ENCODE data around the gene RPS6KA4. TPM values are rescaled to one million over a fixed set of nuclear protein-coding genes. Genes with fewer than 3 reads are reported as not detected.
"Not testable (repeated sequence)": the region's sequence is repeated elsewhere in the genome, so short reads cannot be mapped to it uniquely, and the experiment has no call there.

The RPS6KA4 gene
- polyA plus RNA-seq (ENCODE audit: insufficient read depth in 1 of 5, insufficient read length in 5 of 5, low replicate concordance in 1 of 5): 10 to 100 TPM; 10.0 to 22.1 (median 13.0) TPM
- long read RNA-seq, donor 1, partial matches to known transcripts: 8 of 12 reads
- long read RNA-seq, donor 1, other reads (novel, unspliced or antisense): 0 of 12 reads
- long read RNA-seq, donor 2, transcript RPS6KA4-201 (17 exons, 3,119 nt): major isoform, 6 of 7 reads
- long read RNA-seq, donor 2, partial matches to known transcripts: 0 of 7 reads
- long read RNA-seq, donor 2, other reads (novel, unspliced or antisense): 0 of 7 reads
- long read RNA-seq, donor 3, partial matches to known transcripts: 0 of 2 reads
- long read RNA-seq, donor 3, other reads (novel, unspliced or antisense): 0 of 2 reads
- long read RNA-seq, donor 4, partial matches to known transcripts: 0 of 2 reads
- long read RNA-seq, donor 4, other reads (novel, unspliced or antisense): 0 of 2 reads
- long read RNA-seq, donor 5, partial matches to known transcripts: 7 of 9 reads
- long read RNA-seq, donor 5, other reads (novel, unspliced or antisense): 0 of 9 reads
- long read RNA-seq, donor 6, partial matches to known transcripts: 0 of 3 reads
- long read RNA-seq, donor 6, other reads (novel, unspliced or antisense): 0 of 3 reads
- long read RNA-seq, donor 7, partial matches to known transcripts: 0 of 3 reads
- long read RNA-seq, donor 7, other reads (novel, unspliced or antisense): 0 of 3 reads
- long read RNA-seq, donor 8: 0 reads

DNA sequence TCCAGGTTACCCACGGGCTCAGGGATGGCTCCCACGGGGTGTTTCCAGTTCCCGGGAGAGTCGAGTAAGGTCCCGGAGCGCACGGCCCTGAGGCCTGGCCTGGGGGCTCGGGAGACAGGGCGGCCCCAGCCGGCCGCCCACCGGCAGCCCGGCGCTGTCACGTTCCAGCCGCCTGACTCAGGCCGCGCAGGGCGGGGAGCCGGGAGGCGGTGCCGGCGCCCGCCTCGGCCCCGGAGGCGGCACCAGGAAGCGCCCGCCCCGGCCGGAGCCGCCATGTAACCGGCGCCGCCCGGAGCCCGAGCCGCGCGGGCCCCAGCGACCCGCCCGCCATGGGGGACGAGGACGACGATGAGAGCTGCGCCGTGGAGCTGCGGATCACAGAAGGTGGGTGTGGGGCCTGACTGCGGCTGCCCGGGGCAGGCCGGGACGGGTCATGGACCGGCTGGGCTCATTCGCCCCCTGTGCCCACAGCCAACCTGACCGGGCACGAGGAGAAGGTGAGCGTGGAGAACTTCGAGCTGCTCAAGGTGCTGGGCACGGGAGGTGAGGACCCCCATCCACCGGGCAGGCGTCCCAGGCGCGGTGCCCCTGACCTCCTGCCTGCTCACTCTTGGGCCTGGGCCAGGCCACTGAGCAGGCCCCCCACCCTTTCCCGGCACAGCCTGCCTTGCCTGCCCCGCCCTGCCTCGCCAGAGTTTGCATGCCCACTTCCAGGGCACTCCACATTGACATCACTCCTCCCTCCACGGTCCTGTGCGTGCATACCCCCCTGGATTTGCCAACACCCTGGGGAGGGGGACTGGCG lies at the start of gene RPS6KA4:
Gene RPS6KA4 (plus strand): TSS at position 256 of the 805 bp plus-strand sequence. CDS start 74 bp downstream, at position 330.
- peak; percentile 55 to 57 for DNase-seq

DNA sequence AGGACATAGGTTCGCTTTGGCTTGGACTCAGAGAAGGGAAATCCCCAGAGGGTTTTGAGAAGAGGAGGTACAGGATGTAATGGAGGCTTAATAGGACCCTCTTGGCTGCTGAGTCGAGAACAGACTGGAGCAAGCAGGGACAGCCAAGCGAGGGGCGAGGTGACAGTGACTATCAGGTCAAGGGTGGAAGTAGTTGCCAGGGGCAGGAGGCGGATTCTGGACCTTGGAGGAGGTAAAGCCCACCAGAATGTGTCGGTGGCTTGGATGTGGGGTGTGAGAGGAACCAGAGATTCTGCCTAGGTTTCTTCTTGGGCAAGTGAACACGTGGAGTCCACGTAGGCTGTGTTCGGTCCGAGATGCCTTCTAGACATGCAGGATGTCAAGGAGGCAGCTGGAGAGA lies 46.0 kb upstream of the RPS6KA4 start:
- no peak for DNase-seq

GRCh38 chr11:64313491-64314145 lies 45.3 kb upstream of the RPS6KA4 start:
- DNase-seq: no peak

GRCh38 chr11:64314146-64314804 lies 44.7 kb upstream of the RPS6KA4 start:
- DNase-seq: no peak

DNA sequence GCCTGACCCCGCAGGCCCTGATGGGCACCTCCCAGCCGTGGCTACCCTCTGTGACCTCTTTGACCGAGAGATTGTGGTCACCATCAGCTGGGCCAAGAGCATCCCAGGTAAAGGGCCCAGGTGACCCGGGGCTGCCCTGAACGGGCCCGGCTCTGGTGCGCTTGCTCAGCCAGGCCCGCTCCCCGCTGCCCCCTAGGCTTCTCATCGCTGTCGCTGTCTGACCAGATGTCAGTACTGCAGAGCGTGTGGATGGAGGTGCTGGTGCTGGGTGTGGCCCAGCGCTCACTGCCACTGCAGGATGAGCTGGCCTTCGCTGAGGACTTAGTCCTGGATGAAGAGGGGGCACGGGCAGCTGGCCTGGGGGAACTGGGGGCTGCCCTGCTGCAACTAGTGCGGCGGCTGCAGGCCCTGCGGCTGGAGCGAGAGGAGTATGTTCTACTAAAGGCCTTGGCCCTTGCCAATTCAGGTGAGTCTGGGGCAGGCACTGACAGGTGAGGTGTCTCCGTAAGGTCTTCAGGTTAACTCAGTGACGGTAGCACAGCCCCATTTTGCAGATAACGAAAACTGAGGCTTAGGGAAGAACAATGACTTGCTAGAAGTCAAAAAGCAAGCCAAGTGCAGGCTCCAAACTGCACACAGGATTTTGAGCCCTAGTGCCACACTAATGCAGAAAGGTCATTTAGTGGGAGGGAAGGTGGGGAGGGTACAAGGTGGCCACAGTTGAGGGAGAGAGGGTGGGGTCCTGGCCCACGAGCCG lies 44.0 kb upstream of the RPS6KA4 start:
- no peak for DNase-seq

GRCh38 chr11:64315667-64316526 lies 43.1 kb upstream of the RPS6KA4 start:
- not testable (repeated sequence) for DNase-seq

GRCh38 chr11:64316672-64317324 lies 42.2 kb upstream of the RPS6KA4 start:
- DNase-seq: no peak

- peak; percentile 91 to 95 for DNase-seq
Measured at GRCh38 chr11:64317325-64317960, 41.5 kb upstream of the RPS6KA4 start, which contains the start of gene TRMT112. Gene TRMT112, minus strand, starts transcription at chr11:64317559. Its CDS starts 33 bp downstream, at chr11:64317526.

DNA sequence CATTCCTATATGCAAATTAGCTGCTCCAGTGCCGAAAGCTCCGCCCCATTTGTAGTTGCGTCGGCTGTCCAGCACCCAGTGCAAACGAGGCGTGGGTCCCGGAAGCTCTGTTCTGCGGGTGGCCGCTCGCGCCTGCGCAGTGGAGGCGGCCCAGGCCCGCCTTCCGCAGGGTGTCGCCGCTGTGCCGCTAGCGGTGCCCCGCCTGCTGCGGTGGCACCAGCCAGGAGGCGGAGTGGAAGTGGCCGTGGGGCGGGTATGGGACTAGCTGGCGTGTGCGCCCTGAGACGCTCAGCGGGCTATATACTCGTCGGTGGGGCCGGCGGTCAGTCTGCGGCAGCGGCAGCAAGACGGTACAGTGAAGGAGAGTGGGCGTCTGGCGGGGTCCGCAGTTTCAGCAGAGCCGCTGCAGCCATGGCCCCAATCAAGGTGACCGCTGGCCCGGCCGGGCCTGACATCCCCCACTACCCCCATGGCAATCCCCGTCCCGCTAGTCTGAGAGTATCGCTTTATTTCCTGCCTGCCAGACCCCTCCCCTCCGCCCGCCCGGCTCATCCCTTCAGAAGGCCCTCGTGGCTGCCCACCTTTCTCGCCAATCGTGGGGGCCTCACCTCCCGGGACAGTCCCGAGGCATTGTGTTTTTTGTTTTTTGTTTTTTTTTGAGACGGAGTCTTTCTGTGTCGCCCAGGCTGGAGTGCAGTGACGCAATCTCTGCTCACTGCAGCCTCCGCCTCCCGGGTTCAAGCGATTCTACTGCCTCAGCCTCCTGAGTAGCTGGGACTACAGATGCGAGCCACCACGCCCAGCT lies 40.8 kb upstream of the RPS6KA4 start, which contains the start of gene PRDX5:
Gene PRDX5 (plus strand): TSS at position 161 of the 805 bp plus-strand sequence. CDS start 95 bp downstream, at position 256.
- peak; percentile 96 to 97 for DNase-seq

- DNase-seq: no peak
Measured at GRCh38 chr11:64318766-64319761, 39.9 kb upstream of the RPS6KA4 start.

GRCh38 chr11:64320556-64320955 lies 38.4 kb upstream of the RPS6KA4 start:
- no peak for DNase-seq

GRCh38 chr11:64321026-64321425 lies 37.9 kb upstream of the RPS6KA4 start:
- DNase-seq: no peak

DNA sequence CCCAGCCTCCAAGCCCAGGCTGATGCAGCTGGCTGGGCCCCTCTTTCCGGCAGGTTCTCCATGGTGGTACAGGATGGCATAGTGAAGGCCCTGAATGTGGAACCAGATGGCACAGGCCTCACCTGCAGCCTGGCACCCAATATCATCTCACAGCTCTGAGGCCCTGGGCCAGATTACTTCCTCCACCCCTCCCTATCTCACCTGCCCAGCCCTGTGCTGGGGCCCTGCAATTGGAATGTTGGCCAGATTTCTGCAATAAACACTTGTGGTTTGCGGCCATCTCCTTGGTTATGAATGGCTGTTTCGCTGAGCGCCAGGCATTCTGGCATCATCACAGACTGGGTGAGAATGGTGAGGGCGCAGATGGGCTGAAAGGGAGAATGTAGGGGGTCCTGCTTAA lies 37.4 kb upstream of the RPS6KA4 start:
- no peak for DNase-seq

DNA sequence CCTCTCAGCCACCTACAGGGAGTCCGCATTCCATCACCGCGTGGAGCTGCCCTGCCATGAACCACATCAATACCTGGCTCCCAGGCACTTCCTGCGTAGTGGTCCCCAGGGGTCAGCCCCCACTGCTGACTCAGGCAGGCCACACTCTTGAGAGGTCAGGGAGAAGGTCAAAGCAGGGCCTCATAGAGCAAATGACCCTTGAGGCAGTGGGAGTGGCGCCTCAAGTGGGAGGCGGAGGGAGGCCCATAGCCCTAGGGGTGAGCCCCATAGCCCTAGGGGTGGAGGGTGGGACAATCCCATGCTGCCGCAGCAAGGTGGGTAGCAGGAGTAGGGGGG lies 36.1 kb upstream of the RPS6KA4 start:
- DNase-seq: no peak

DNA sequence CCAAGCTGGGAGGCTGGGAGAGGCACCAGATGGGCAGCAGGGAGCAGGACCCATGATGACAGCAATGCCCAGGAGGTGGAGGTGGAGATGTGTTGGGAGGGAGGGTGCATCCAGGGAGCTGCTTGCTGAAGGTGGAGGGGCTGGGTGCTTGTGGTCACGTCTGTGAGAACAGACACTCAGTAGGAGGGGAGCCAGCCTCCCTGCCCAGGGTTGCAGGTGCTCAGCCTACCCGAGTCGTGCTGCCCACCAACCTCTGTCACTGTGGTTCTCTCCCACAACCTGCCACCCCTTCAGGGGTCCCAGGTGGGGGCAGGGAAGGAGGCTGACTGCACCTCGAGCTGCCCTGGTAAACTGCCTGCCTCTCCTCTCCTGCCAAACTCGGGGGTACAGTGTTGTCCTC lies 35.6 kb upstream of the RPS6KA4 start:
- DNase-seq: no peak

GRCh38 chr11:64323984-64324383 lies 35.0 kb upstream of the RPS6KA4 start:
- not testable (repeated sequence) for DNase-seq
